Nephron progenitor cell (in vitro differentiated cells): ENCODE measurements around the gene LZIC.

Source experiments
- DNase-seq: peaks from one replicate; pipeline ENCODE4 v3.0.0; 2021
- H3K27ac Mint-ChIP-seq: 2 replicates; pipeline ENCODE4 v1.8.0; 2021; ENCODE audit warnings: mild to moderate bottlenecking, moderate library complexity, mixed read lengths
- H3K27me3 Mint-ChIP-seq: 2 replicates; pipeline ENCODE4 v1.8.0; 2021; ENCODE audit warnings: mild to moderate bottlenecking, low read depth, mixed read lengths; ENCODE audit not compliant: poor library complexity
- H3K36me3 Mint-ChIP-seq: 2 replicates; pipeline ENCODE4 v1.8.0; 2021; ENCODE audit warnings: low read depth, mixed read lengths
- H3K4me1 Mint-ChIP-seq: 2 replicates; pipeline ENCODE4 v1.8.0; 2021; ENCODE audit warnings: mixed read lengths
- H3K4me3 Mint-ChIP-seq: 2 replicates; pipeline ENCODE4 v1.8.0; 2021; ENCODE audit warnings: mild to moderate bottlenecking, moderate library complexity, mixed read lengths
- H3K9me3 Mint-ChIP-seq: 2 replicates; pipeline ENCODE4 v1.8.0; 2021; ENCODE audit warnings: mild to moderate bottlenecking, moderate library complexity, mixed read lengths
- CTCF ChIP-seq: fragments of 200-600 bp; sonication (generic); IDR thresholded peaks from 2 replicates; pipeline ENCODE4 v1.5.0; 2021; ENCODE audit warnings: antibody characterized with exemption

LZIC gene

GRCh38 chr1:9903801-9904527 is 39.2 kb downstream of the LZIC start:
- TF ChIP-seq CTCF: no peak
- H3K4me1 Mint-ChIP-seq: peaks cover 45% of the 10 kb centered on the region
- H3K4me3 Mint-ChIP-seq: no peak overlapping the region
- peaks cover 4% of the 10 kb centered on the region for H3K27me3 Mint-ChIP-seq
- H3K9me3 Mint-ChIP-seq: no peaks in the 10 kb centered on the region
- no peak overlapping the region for H3K27ac Mint-ChIP-seq
- H3K36me3 Mint-ChIP-seq: peaks cover 16% of the 10 kb centered on the region
- DNase-seq: no peak

DNA sequence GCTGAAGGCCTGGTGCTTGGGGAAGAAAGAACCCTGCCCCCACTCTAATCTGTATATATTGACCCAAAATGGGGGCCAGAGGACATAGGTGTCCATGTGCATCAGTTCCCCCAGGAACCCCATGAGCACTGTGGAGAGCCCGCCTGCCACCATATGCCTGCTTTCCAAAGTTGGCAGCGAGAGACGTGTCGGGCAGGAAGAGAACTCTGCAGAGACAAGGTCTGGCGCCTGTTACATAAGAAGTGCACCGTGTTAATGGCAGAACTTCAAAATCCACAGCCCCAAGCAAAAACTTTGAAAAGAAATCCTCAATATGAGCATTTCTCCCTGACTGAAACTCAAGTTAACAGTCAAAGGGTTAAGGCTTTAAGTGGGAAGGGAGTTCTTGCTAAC is 41.1 kb downstream of the LZIC start:
- DNase-seq: no peak
- H3K4me1 Mint-ChIP-seq: peaks cover 30% of the 10 kb centered on the region
- no peak for TF ChIP-seq CTCF
- no peak overlapping the region for H3K27ac Mint-ChIP-seq
- H3K4me3 Mint-ChIP-seq: no peak overlapping the region
- H3K27me3 Mint-ChIP-seq: no peaks in the 10 kb centered on the region
- H3K36me3 Mint-ChIP-seq: peaks cover 6% of the 10 kb centered on the region
- H3K9me3 Mint-ChIP-seq: no peaks in the 10 kb centered on the region

GRCh38 chr1:9901148-9902059 is 41.8 kb downstream of the LZIC start:
- no peak for TF ChIP-seq CTCF
- no peak for DNase-seq
- Mint-ChIP-seq H3K36me3 (peaks cover under 1% of the 10 kb centered on the region), H3K4me3 (no peak overlapping the region), H3K27me3 (no peaks in the 10 kb centered on the region), H3K4me1 (peaks cover 24% of the 10 kb centered on the region), H3K9me3 (no peaks in the 10 kb centered on the region), H3K27ac (no peak overlapping the region)

DNA sequence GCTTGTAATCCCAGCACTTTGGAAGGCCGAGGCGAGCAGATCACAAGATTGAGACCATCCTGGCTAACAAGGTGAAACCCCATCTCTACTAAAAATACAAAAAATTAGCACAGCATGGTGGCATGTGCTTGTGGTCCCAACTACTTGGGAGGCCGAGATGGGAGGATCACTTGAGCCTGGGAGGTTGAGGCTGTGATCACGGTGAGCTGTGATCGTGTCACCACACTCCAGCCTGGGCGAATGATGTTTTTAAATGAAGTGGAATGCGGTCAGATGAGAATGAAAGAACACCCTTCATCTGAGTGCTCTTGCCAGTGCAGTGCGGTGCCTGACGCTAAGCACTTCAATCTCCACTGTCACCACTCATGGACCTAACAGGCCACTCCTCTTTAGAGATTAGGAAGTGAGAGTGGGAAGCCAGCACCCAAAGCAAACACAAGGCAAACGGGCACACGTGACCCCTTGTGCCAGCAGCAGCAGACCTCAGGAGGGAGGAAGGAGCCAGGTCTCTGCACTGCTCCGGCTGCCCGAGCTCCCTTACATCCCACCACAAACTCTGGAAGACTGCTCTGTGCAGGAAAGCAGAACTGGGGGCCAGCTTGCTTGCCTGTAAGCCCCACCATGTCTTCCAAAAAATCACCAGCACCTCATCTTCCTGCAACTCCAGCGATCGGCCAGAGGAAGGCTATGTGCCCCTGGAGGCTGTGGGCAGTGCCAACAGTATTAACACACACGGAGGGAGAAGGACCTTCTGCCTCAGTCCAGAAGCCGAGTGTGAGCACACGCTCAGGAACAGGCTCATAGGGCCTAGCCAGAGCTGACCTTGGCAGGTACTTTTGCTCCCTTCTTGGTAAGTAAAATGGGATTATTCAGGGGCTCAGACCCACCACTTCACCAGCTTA is 42.8 kb downstream of the LZIC start:
- H3K4me3 Mint-ChIP-seq: no peak overlapping the region
- no peak for TF ChIP-seq CTCF
- DNase-seq: no peak
- peaks cover 5% of the 10 kb centered on the region for H3K36me3 Mint-ChIP-seq
- peak overlapping the region; percentile 48 for H3K27ac Mint-ChIP-seq
- H3K27me3 Mint-ChIP-seq: no peaks in the 10 kb centered on the region
- no peaks in the 10 kb centered on the region for H3K9me3 Mint-ChIP-seq
- H3K4me1 Mint-ChIP-seq: peaks cover 19% of the 10 kb centered on the region

- peaks cover 45% of the 10 kb centered on the region for H3K4me1 Mint-ChIP-seq
- H3K36me3 Mint-ChIP-seq: peaks cover 5% of the 10 kb centered on the region
- no peak for TF ChIP-seq CTCF
- H3K27me3 Mint-ChIP-seq: no peaks in the 10 kb centered on the region
- no peak for DNase-seq
- H3K27ac Mint-ChIP-seq: peak overlapping the region; percentile 97
- no peaks in the 10 kb centered on the region for H3K9me3 Mint-ChIP-seq
- no peak overlapping the region for H3K4me3 Mint-ChIP-seq
These were observed 49.1 kb downstream of the LZIC start for GRCh38 chr1:9894115-9894514.
